H9 (cell line): ENCODE results near the gene ZNF654. TPM values are rescaled to one million over a fixed set of nuclear protein-coding genes. Genes with fewer than 3 reads are reported as not detected.
A peak's percentile ranks its signal among the peaks of the same experiment; 100 is the strongest.
"Not testable (repeated sequence)": the region's sequence is repeated elsewhere in the genome, so short reads cannot be mapped to it uniquely, and the experiment has no call there.

ENCODE experiments used
- DNase-seq: peaks from one replicate; pipeline ENCODE4 v3.0.0-alpha.2; 2017
- H2AFZ ChIP-seq: one replicate; pipeline ENCODE4 v1.6.1; 2013; ENCODE audit warnings: mild to moderate bottlenecking, low read length, control low read depth, moderate library complexity
- H2AK5ac ChIP-seq: 2 replicates; pipeline ENCODE4 v1.6.1; 2013; ENCODE audit warnings: low read length, control low read depth, mixed read lengths; ENCODE audit not compliant: insufficient read length
- H2BK120ac ChIP-seq: one replicate; pipeline ENCODE4 v1.6.1; 2013; ENCODE audit warnings: low read depth, mild to moderate bottlenecking, low read length, control low read depth, inconsistent platforms; ENCODE audit not compliant: poor library complexity, severe bottlenecking
- H2BK12ac ChIP-seq: 2 replicates; pipeline ENCODE4 v1.6.1; 2013; ENCODE audit warnings: low read length, control low read depth, mixed read lengths, low read depth; ENCODE audit not compliant: insufficient read length
- H2BK15ac ChIP-seq: 2 replicates; pipeline ENCODE4 v1.6.1; 2013; ENCODE audit warnings: low read depth, low read length, control low read depth
- H2BK20ac ChIP-seq: one replicate; pipeline ENCODE4 v1.6.1; 2013; ENCODE audit warnings: low read depth, mild to moderate bottlenecking, low read length, control low read depth, inconsistent platforms; ENCODE audit not compliant: poor library complexity, severe bottlenecking
- H2BK5ac ChIP-seq: 2 replicates; pipeline ENCODE4 v1.6.1; 2013; ENCODE audit warnings: low read length, control low read depth, mixed read lengths; ENCODE audit not compliant: insufficient read length
- H3K14ac ChIP-seq: 2 replicates; pipeline ENCODE4 v1.6.1; 2013; ENCODE audit warnings: low read length, control low read depth; ENCODE audit not compliant: insufficient read depth
- H3K18ac ChIP-seq: 2 replicates; pipeline ENCODE4 v1.6.1; 2013; ENCODE audit warnings: low read depth, mild to moderate bottlenecking, mixed read lengths, low read length, control low read depth; ENCODE audit not compliant: insufficient read length
- H3K23ac ChIP-seq: 2 replicates; pipeline ENCODE4 v1.6.1; 2013; ENCODE audit warnings: low read length, control low read depth, mixed read lengths, low read depth; ENCODE audit not compliant: insufficient read length
- H3K23me2 ChIP-seq: 2 replicates; pipeline ENCODE4 v1.6.1; 2013; ENCODE audit warnings: low read depth, mild to moderate bottlenecking, mixed read lengths, low read length, control low read depth; ENCODE audit not compliant: insufficient read length, poor library complexity, severe bottlenecking
- H3K27ac ChIP-seq: 2 replicates; pipeline ENCODE4 v1.5.1; 2013; ENCODE audit warnings: low read length, control low read depth, mixed read lengths, low read depth; ENCODE audit not compliant: insufficient read length
- H3K27me3 ChIP-seq: 2 replicates; pipeline ENCODE4 v1.6.1; 2013; ENCODE audit warnings: low read length, control low read depth, inconsistent platforms; ENCODE audit not compliant: insufficient read depth
- H3K4ac ChIP-seq: 2 replicates; pipeline ENCODE4 v1.6.1; 2013; ENCODE audit warnings: low read depth, mild to moderate bottlenecking, control low read depth, inconsistent platforms, low read length, moderate library complexity
- H3K4me1 ChIP-seq: 2 replicates; pipeline ENCODE4 v1.6.1; 2013; ENCODE audit warnings: low read length, control low read depth, inconsistent platforms; ENCODE audit not compliant: insufficient read depth
- H3K4me2 ChIP-seq: 2 replicates; pipeline ENCODE4 v1.6.1; 2013; ENCODE audit warnings: low read length, control low read depth, mixed read lengths; ENCODE audit not compliant: insufficient read length, insufficient read depth
- H3K56ac ChIP-seq: 2 replicates; pipeline ENCODE4 v1.6.1; 2013; ENCODE audit warnings: low read depth, mild to moderate bottlenecking, mixed read lengths, low read length, control low read depth; ENCODE audit not compliant: insufficient read length
- H3K79me1 ChIP-seq: 2 replicates; pipeline ENCODE4 v1.6.1; 2013; ENCODE audit warnings: low read depth, mild to moderate bottlenecking, moderate library complexity, low read length, control low read depth, inconsistent platforms; ENCODE audit not compliant: insufficient read depth, poor library complexity, severe bottlenecking
- H3K79me2 ChIP-seq: 2 replicates; pipeline ENCODE4 v1.6.1; 2013; ENCODE audit warnings: low read length, control low read depth, inconsistent platforms; ENCODE audit not compliant: insufficient read depth
- H3K9ac ChIP-seq: 2 replicates; pipeline ENCODE4 v1.6.1; 2013; ENCODE audit warnings: low read length, control low read depth, mixed read lengths; ENCODE audit not compliant: insufficient read length; ENCODE audit errors: extremely low read depth
- H3K9me3 ChIP-seq: one replicate; pipeline ENCODE4 v1.6.1; 2013; ENCODE audit warnings: low read depth, low read length, inconsistent platforms; ENCODE audit not compliant: control insufficient read depth
- H3T11ph ChIP-seq: one replicate; pipeline ENCODE4 v1.6.1; 2013; ENCODE audit warnings: mild to moderate bottlenecking, low read length, control low read depth, inconsistent platforms
- H4K20me1 ChIP-seq: one replicate; pipeline ENCODE4 v1.6.1; 2013; ENCODE audit not compliant: control insufficient read depth, insufficient read length, insufficient read depth
- H4K5ac ChIP-seq: 2 replicates; pipeline ENCODE4 v1.6.1; 2013; ENCODE audit warnings: low read depth, mild to moderate bottlenecking, mixed read lengths, low read length, control low read depth; ENCODE audit not compliant: insufficient read length
- H4K8ac ChIP-seq: replicated peaks from 2 replicates; pipeline ENCODE4 v1.6.1; 2013; ENCODE audit warnings: low read length, control low read depth, mixed read lengths, low read depth; ENCODE audit not compliant: insufficient read length
- H4K91ac ChIP-seq: 2 replicates; pipeline ENCODE4 v1.6.1; 2013; ENCODE audit warnings: low read depth, mild to moderate bottlenecking, moderate library complexity, mixed read lengths, low read length, control low read depth; ENCODE audit not compliant: insufficient read length
- H3K27ac Mint-ChIP-seq, 3 experiments: 2 replicates in 2 of 3; 3 replicates in 1 of 3; pipeline ENCODE4 v1.8.0; 2020 to 2021; ENCODE audit warnings: mixed read lengths in 3 of 3, mild to moderate bottlenecking in 1 of 3, moderate library complexity in 1 of 3
- H3K27me3 Mint-ChIP-seq: 2 replicates; pipeline ENCODE4 v1.8.0; 2021; ENCODE audit warnings: low read depth, mild to moderate bottlenecking, moderate library complexity, mixed read lengths
- H3K36me3 Mint-ChIP-seq, 3 experiments: 2 replicates in 2 of 3; 3 replicates in 1 of 3; pipeline ENCODE4 v1.8.0; 2020 to 2021; ENCODE audit warnings: low read depth in 3 of 3, mixed read lengths in 3 of 3; ENCODE audit not compliant: insufficient read depth in 1 of 3
- H3K4me1 Mint-ChIP-seq, 2 experiments: 2 replicates each; pipeline ENCODE4 v1.8.0; 2020; ENCODE audit warnings: mixed read lengths in 2 of 2
- H3K4me3 Mint-ChIP-seq, 2 experiments: 2 replicates in 1 of 2; 3 replicates in 1 of 2; pipeline ENCODE4 v1.8.0; 2020 to 2021; ENCODE audit warnings: mild to moderate bottlenecking in 2 of 2, mixed read lengths in 2 of 2, moderate library complexity in 1 of 2
- H3K9me3 Mint-ChIP-seq, 2 experiments: 2 replicates in 1 of 2; 3 replicates in 1 of 2; pipeline ENCODE4 v1.8.0; 2020; ENCODE audit warnings: mild to moderate bottlenecking in 2 of 2, mixed read lengths in 2 of 2, moderate library complexity in 1 of 2
- CTCF ChIP-seq: fragments of 200-600 bp; sonication (generic); conservative IDR thresholded peaks from 3 replicates; pipeline ENCODE4 v1.8.0; 2021; ENCODE audit warnings: antibody characterized with exemption, mild to moderate bottlenecking
- WGBS: extraction: QIAGEN DNeasy Blood & Tissue Kit; methylation state at CpG from one replicate; pipeline ENCODE4 v1.1.7; 2013; ENCODE audit warnings: missing lambda C conversion rate, low lambda C conversion rate, mixed read lengths; ENCODE audit not compliant: insufficient read length; ENCODE audit errors: extremely low coverage; 5-methylcytosine and 5-hydroxymethylcytosine counted together
- total RNA-seq: library from RNA; stranded (reverse); gene quantifications from 2 replicates; pipeline ENCODE4 v1.2.1, GENCODE V29; 2021

ZNF654 gene
- total RNA-seq, 1 experiment from 2014 or later: 8.7 TPM

DNA sequence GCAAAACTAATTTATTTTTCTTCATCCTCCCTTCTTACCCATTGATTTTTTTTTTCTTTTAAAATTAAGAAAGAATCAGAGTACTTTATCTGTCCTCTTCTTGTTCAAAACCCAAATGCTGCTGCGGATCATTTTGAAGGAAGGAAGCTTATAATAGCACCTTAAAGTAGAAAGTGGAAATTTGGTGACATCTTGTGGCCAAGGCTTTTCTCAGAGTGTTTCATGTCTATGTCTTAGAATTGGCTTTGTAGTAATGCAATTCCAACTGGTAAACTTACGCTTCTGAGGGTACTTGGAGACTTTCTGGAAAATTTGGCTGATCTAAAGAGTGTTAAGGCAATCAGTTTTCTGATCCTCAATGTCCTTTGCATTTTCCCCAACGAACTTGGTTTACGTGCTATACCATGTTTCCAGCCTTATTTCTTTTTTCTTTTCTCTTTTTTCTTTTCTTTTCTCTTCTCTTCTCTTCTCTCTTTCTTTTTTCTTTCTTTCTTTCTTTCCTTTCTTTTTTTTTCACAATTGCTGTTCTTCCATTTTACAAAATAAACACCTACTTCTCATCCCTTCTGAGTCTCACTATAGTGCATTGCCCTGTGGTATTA, 121.4 kb downstream of the ZNF654 start:
- Mint-ChIP-seq H3K9me3 (peaks cover 27 to 32% of the 10 kb centered on the region in 2 experiments), H3K4me3 (no peak overlapping the region), H3K27me3 (no peaks in the 10 kb centered on the region; the same call in 1 of the 2 replicates), H3K4me1 (no peaks in the 10 kb centered on the region), H3K27ac (no peak overlapping the region), H3K36me3 (peaks cover 14 to 34% (median 19%) of the 10 kb centered on the region in 3 experiments; a peak in 6 of 7 replicates)
- Histone ChIP-seq H3K23me2 (no peaks in the 10 kb centered on the region), H2BK15ac (no peak overlapping the region), H3K4ac (no peak overlapping the region), H2BK5ac (no peak overlapping the region), H4K91ac (no peak overlapping the region), H2BK120ac (no peak overlapping the region), H4K20me1 (no peaks in the 10 kb centered on the region), H3K4me1 (no peaks in the 10 kb centered on the region), H2BK20ac (no peak overlapping the region), H2BK12ac (no peak overlapping the region), H4K5ac (no peak overlapping the region), H3K14ac (no peak overlapping the region), H3K79me2 (no peaks in the 10 kb centered on the region), H3K18ac (no peak overlapping the region), H3T11ph (no peak overlapping the region), H2AFZ (no peak overlapping the region), H3K79me1 (no peaks in the 10 kb centered on the region), H3K27ac (no peak overlapping the region), H3K23ac (no peak overlapping the region), H3K9me3 (no peaks in the 10 kb centered on the region), H3K4me2 (no peak overlapping the region), H2AK5ac (no peak overlapping the region), H3K27me3 (no peaks in the 10 kb centered on the region), H4K8ac (no peak overlapping the region), H3K9ac (no peak overlapping the region), H3K56ac (no peak overlapping the region)
- TF ChIP-seq CTCF: peak; percentile 61
- DNase-seq: no peak
- WGBS: no CpG with 5 or more reads among the region's 4 CpGs

- not testable (repeated sequence) for H3K79me1 ChIP-seq, H3K14ac ChIP-seq, DNase-seq, H3K27me3 ChIP-seq, H3K23ac ChIP-seq, H3K4me2 ChIP-seq, H3K56ac ChIP-seq, H3K4ac ChIP-seq, H3K4me1 ChIP-seq, H2BK120ac ChIP-seq, H2BK15ac ChIP-seq, H2BK20ac ChIP-seq, H3T11ph ChIP-seq, H3K4me3 Mint-ChIP-seq, H4K91ac ChIP-seq, H4K8ac ChIP-seq, H2BK5ac ChIP-seq, H3K18ac ChIP-seq, H3K9me3 ChIP-seq, H2AK5ac ChIP-seq, H4K5ac ChIP-seq, H2AFZ ChIP-seq, H3K4me1 Mint-ChIP-seq, H4K20me1 ChIP-seq, H3K79me2 ChIP-seq, H3K27me3 Mint-ChIP-seq, H3K27ac ChIP-seq, H3K23me2 ChIP-seq, H3K27ac Mint-ChIP-seq, H3K9ac ChIP-seq, H2BK12ac ChIP-seq
- Mint-ChIP-seq H3K9me3 (peaks cover 39% of the 10 kb centered on the region in 2 experiments), H3K36me3 (peaks cover 15 to 38% (median 20%) of the 10 kb centered on the region in 3 experiments; a peak in 6 of 7 replicates)
- no CpG with 5 or more reads among the region's 9 CpGs for WGBS
Measured at GRCh38 chr3:88182165-88182918, 123.3 kb downstream of the ZNF654 start.
